ENCODE results near the gene IGF1R. TPM values are rescaled to one million over a fixed set of nuclear protein-coding genes. Genes with fewer than 3 reads are reported as not detected.

Gene IGF1R
- total RNA-seq, 2 donors from 2014 or later: 35.0 to 37.0 TPM

DNA sequence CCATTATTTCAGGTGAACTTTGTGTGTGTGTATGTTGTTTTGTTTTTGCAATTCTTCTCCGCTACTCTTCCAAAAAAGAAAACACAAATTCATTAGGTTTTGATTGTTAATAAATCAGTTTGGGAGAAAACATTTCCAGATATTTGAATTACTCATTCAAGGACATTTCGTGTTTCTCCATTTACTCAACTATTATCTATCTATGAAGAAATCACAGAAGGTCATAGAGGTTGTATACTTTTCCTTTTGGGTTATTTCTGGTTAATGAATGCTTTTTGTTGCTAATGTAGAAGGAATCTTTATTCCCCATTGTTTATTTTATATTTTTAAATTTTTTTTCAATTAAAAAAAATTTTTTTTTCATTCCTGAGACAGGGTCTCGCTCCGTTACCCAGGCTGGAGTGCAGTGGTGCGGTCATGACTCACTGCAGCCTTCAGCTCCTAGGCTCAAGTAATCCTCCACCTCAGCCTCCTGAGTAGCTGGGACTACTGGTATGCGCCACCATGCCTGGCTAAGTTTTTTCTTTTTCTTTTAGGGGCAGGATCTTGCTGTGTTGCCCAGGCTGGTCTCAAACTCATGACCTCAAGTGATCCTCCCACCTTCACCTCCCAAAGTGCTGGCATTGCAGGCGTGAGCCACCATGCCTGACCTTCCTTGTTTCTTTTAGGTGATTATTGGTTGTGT lies 28.4 kb downstream of the IGF1R start:
- no peaks in the 10 kb centered on the region for H3K36me3 ChIP-seq
- intact Hi-C loops (cut with DNase I): no loop called here
- H3K9ac ChIP-seq (ENCODE audit: low read depth in 2 of 2, low read length in 2 of 2): no peak overlapping the region
- H3K27me3 ChIP-seq: no peaks in the 10 kb centered on the region
- H3K9me3 ChIP-seq: no peaks in the 10 kb centered on the region
- TF ChIP-seq, protein P1, sequence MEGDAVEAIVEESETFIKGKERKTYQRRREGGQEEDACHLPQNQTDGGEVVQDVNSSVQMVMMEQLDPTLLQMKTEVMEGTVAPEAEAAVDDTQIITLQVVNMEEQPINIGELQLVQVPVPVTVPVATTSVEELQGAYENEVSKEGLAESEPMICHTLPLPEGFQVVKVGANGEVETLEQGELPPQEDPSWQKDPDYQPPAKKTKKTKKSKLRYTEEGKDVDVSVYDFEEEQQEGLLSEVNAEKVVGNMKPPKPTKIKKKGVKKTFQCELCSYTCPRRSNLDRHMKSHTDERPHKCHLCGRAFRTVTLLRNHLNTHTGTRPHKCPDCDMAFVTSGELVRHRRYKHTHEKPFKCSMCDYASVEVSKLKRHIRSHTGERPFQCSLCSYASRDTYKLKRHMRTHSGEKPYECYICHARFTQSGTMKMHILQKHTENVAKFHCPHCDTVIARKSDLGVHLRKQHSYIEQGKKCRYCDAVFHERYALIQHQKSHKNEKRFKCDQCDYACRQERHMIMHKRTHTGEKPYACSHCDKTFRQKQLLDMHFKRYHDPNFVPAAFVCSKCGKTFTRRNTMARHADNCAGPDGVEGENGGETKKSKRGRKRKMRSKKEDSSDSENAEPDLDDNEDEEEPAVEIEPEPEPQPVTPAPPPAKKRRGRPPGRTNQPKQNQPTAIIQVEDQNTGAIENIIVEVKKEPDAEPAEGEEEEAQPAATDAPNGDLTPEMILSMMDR (IDR thresholded peaks at IDR 0.05): no peak
- DNase-seq: no peak
- no peaks in the 10 kb centered on the region for H3K4me1 ChIP-seq
- H3K27ac ChIP-seq: no peak overlapping the region
- no peak overlapping the region for H3K4me3 ChIP-seq

DNA sequence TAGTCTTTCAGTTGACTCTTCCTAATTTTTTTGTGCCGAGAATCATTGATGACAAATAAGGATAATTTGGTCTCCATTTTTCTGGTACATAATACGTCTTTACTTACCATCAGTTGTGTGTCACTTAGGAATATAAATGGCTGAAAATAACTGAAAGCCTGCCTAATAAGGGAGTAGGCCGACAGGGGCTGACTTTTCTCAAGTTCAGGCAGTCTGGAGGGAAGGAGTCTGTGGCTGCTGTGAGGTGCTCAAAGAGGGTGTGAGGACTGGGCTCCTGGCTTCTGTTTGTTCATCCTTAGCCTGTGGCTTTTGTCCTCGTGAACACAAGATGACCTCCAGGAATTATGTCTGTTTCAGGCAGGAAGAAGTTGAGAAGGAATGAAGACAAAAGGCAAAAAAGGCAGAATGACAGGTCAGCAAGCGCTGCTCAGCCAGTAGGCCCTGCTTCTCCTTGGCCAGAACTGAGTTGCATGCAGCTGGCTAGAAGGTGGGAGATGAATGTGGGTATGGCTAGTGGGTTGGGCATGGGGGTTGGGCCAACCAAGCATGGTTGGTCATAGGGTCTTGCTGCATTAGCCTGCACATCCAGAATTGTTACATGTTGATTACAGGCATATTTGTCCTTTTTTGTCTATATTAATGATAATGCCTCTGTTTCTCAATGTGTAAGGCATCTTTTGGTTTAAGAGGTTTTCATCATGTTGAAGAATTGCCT lies 29.2 kb downstream of the IGF1R start:
- no peak for DNase-seq
- TF ChIP-seq, protein P1 (IDR thresholded peaks at IDR 0.05): no peak
- no peak overlapping the region for H3K4me3 ChIP-seq
- no peaks in the 10 kb centered on the region for H3K4me1 ChIP-seq
- intact Hi-C loops (cut with DNase I): no loop called here
- no peaks in the 10 kb centered on the region for H3K9me3 ChIP-seq
- H3K9ac ChIP-seq (ENCODE audit: low read depth in 2 of 2, low read length in 2 of 2): no peak overlapping the region
- H3K27me3 ChIP-seq: no peaks in the 10 kb centered on the region
- no peak overlapping the region for H3K27ac ChIP-seq
- H3K36me3 ChIP-seq: no peaks in the 10 kb centered on the region

DNA sequence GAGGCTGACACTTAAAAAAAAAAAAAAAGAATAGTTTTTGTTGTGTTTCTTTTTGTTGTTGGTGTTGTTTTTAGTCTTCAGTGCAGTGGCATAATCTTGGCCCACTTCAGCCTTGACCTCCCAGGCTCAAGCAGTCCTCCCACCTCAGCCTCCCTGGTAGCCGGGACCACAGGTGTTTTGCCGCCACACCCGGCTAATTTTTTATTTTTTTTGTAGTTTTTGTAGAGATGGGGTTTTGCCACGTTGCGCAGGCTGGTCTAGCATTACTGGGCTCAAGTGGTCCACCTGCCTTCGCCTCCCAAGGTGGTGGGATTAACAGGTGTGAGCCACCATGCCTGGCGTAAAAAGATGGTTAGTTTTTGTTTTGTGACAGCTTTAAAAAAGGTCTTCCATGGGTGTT lies 30.1 kb downstream of the IGF1R start:
- Histone ChIP-seq H3K4me3 (no peak overlapping the region), H3K36me3 (no peaks in the 10 kb centered on the region), H3K9ac (ENCODE audit: low read depth in 2 of 2, low read length in 2 of 2) (no peak overlapping the region), H3K27me3 (no peaks in the 10 kb centered on the region), H3K4me1 (no peaks in the 10 kb centered on the region), H3K9me3 (no peaks in the 10 kb centered on the region), H3K27ac (no peak overlapping the region)
- no peak for DNase-seq
- intact Hi-C loops (cut with DNase I): no loop called here
- TF ChIP-seq, protein P1 (IDR thresholded peaks at IDR 0.05): no peak

DNA sequence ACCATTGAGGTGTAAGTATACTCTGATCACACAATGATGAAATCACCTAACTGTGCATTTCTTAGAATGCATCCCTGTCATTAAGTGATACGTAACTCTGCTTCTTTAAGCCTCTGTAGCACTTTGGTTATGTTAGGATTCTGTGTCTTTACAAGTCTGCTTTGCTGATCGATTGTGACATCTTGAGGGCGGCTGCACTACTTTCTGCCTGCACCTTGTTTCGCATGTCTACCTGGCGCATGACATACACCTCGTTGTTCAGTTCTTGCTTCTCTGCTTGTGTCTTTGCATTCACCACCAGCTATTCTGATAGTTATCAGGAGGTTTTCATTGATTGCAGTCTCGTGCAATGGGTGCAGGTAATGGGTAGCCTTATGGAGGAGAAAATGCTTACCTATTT lies 32.7 kb downstream of the IGF1R start:
- TF ChIP-seq, protein P1 (IDR thresholded peaks at IDR 0.05): no peak
- Histone ChIP-seq H3K4me3 (no peak overlapping the region), H3K36me3 (no peaks in the 10 kb centered on the region), H3K9ac (ENCODE audit: low read depth in 2 of 2, low read length in 2 of 2) (no peak overlapping the region), H3K4me1 (peaks cover 4% of the 10 kb centered on the region), H3K27me3 (no peaks in the 10 kb centered on the region), H3K9me3 (no peaks in the 10 kb centered on the region), H3K27ac (no peak overlapping the region)
- no peak for DNase-seq
- intact Hi-C loops (cut with DNase I): no loop called here

DNA sequence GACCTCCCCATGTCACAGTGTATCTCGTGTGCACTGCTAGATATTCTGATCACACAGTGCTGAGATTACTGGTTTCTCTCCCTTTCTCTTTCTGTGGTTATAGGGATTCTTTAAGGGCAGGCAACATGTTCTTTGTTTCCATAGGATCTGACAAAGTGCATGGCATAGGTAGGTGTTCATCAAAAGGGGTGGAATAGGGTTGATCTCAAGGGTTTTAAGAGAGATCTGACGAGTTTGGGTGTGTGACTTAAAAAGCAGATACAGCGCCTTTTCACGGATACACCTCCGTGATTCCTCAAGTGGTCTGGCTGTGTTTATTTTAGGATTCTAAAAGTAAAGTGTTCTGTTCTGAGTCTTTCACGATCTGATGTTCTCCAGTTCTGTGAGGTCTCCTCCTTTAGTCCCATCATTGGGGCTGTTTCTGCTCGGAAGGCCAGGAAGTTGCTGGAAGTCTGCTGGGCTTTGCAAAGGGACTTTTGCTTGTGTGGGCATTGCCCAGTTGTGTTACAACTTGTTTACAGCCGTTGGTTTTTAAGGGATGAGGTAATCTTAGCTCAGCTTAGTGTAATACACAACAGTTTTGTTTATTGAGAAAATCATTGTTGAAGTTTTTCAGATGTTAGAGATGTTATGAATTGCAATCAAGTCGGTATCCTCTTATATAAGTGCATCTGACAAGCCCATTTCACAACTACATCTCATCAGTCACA lies 34.8 kb downstream of the IGF1R start:
- Histone ChIP-seq H3K36me3 (no peaks in the 10 kb centered on the region), H3K4me1 (peaks cover 4% of the 10 kb centered on the region), H3K27ac (no peak overlapping the region), H3K4me3 (no peak overlapping the region), H3K9ac (ENCODE audit: low read depth in 2 of 2, low read length in 2 of 2) (no peak overlapping the region), H3K27me3 (no peaks in the 10 kb centered on the region), H3K9me3 (no peaks in the 10 kb centered on the region)
- intact Hi-C loops (cut with DNase I): no loop called here
- DNase-seq: no peak
- TF ChIP-seq, protein P1 (IDR thresholded peaks at IDR 0.05): no peak

Data from colonic mucosa (tissue), 4 donors.